ENCODE measurements around the gene MYL12A. TPM values are rescaled to one million over a fixed set of nuclear protein-coding genes. Genes with fewer than 3 reads are reported as not detected.

MYL12A gene
- total RNA-seq, 2 experiments from 2014 or later: 1,118 to 1,119 TPM

DNA sequence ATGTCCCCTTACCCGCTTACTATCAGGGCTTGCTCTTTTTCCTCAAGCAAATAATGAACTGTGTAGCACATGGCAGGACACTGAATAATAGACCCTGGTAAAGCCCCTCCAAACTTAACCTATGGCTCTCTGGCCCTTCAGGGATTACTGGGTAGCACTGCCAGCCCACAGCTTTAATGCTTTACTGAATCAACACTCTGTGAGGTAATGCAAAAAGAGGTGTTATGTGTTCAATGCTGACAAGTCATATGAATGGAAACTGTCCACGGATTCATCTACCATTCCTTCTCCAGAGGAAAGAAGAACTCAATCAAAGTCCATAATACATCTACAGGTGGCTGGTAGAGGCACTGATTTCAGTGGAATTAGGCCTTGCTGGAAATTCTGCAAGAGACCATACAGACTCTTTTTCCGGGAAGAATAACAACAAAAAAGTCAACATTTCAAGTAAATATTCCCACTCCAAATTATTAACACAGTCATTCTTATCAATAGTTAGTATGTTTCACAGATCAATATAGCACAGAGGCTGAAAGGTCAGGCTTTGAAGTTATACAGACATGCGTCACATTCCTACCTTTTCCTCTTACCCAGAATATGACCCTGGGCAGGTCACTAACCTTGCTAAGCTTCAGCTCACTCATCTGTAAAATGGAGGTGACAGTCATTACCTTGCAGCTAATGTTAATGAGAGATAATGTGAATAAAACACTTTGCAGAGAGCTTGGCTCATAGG is 14.0 kb upstream of the MYL12A start:
- Mint-ChIP-seq H3K9me3 (no peaks in the 10 kb centered on the region), H3K27ac (no peak overlapping the region)
- POLR2A ChIA-PET: interaction anchor here (0.6 kb wide), 1 partner anchor 10 kb away, joined by 3 read pairs; no protein-coding TSS in a partner anchor

GRCh38 chr18:3234457-3234856 is 13.1 kb upstream of the MYL12A start:
- Mint-ChIP-seq H3K36me3 (ENCODE audit: low read depth) (peaks cover 2% of the 10 kb centered on the region), H3K27ac (no peak overlapping the region), H3K9me3 (no peaks in the 10 kb centered on the region), H3K4me3 (no peak overlapping the region), H3K4me1 (no peaks in the 10 kb centered on the region), H3K27me3 (no peaks in the 10 kb centered on the region)
- no peak for DNase-seq
- POLR2A ChIA-PET: interaction anchor here (0.6 kb wide), 1 partner anchor 9 kb away, joined by 3 read pairs; no protein-coding TSS in a partner anchor
- CTCF ChIA-PET: interaction anchor here (0.9 to 2.2 kb wide), 2 partner anchors 11 to 83 kb away, joined by 3 to 10 read pairs; no protein-coding TSS in a partner anchor

More for the DNA sequence above, 14.0 kb upstream of the MYL12A start:
- Mint-ChIP-seq H3K27me3 (no peaks in the 10 kb centered on the region), H3K4me1 (no peaks in the 10 kb centered on the region), H3K4me3 (no peak overlapping the region), H3K36me3 (ENCODE audit: low read depth) (no peaks in the 10 kb centered on the region)
- DNase-seq: no peak
- CTCF ChIA-PET: interaction anchor here (0.9 to 2.2 kb wide), 2 partner anchors 12 to 82 kb away, joined by 3 to 10 read pairs; no protein-coding TSS in a partner anchor

- no peaks in the 10 kb centered on the region for H3K27me3 Mint-ChIP-seq
- peaks cover 5% of the 10 kb centered on the region for H3K9me3 Mint-ChIP-seq
- no peak overlapping the region for H3K4me3 Mint-ChIP-seq
- POLR2A ChIA-PET: no interaction called here
- no peak for DNase-seq
- CTCF ChIA-PET: interaction anchor here (2.2 kb wide), 1 partner anchor 10 kb away, joined by 10 read pairs; no protein-coding TSS in a partner anchor
- H3K36me3 Mint-ChIP-seq (ENCODE audit: low read depth): peaks cover 8% of the 10 kb centered on the region
- no peaks in the 10 kb centered on the region for H3K4me1 Mint-ChIP-seq
- H3K27ac Mint-ChIP-seq: no peak overlapping the region
These were observed 11.8 kb upstream of the MYL12A start for GRCh38 chr18:3235846-3236245.

GRCh38 chr18:3236470-3236869 is 11.1 kb upstream of the MYL12A start:
- no peak overlapping the region for H3K27ac Mint-ChIP-seq
- ChIA-PET CTCF (no interaction called here), POLR2A (interaction anchor here (0.6 kb wide), 1 partner anchor 12 kb away, joined by 3 read pairs; no protein-coding TSS in a partner anchor)
- peaks cover 13% of the 10 kb centered on the region for H3K36me3 Mint-ChIP-seq (ENCODE audit: low read depth)
- H3K27me3 Mint-ChIP-seq: no peaks in the 10 kb centered on the region
- DNase-seq: no peak
- peaks cover 10% of the 10 kb centered on the region for H3K9me3 Mint-ChIP-seq
- H3K4me1 Mint-ChIP-seq: no peaks in the 10 kb centered on the region
- H3K4me3 Mint-ChIP-seq: no peak overlapping the region

DNA sequence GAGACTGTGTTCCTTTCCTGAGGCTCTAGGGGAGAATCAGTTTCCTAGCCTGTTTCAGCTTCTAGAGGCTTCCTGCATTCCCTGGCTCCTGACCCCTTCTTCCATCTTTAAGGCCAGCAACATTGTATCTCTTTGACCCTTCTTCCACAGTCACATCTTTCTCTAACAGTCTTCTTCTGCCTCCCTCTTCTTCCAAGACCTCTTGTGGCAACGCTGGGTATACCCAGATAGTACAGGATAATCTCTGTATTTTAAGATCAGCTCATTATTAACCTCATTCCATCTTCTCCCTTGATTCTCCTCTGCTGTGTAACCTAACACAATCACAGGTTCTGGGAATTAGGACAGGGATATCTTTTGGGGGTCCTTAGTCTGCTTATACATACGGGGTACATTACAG is 8.9 kb upstream of the MYL12A start:
- H3K27me3 Mint-ChIP-seq: no peaks in the 10 kb centered on the region
- H3K36me3 Mint-ChIP-seq (ENCODE audit: low read depth): peaks cover 22% of the 10 kb centered on the region
- ChIA-PET POLR2A (interaction anchor here (2.0 kb wide), 1 partner anchor 10 kb away, joined by 13 read pairs; the partner anchor contains the start of gene MYL12A), CTCF (no interaction called here)
- H3K27ac Mint-ChIP-seq: no peak overlapping the region
- H3K4me3 Mint-ChIP-seq: no peak overlapping the region
- DNase-seq: no peak
- H3K9me3 Mint-ChIP-seq: peaks cover 19% of the 10 kb centered on the region
- peaks cover 5% of the 10 kb centered on the region for H3K4me1 Mint-ChIP-seq

- POLR2A ChIA-PET: interaction anchor here (0.8 to 8.7 kb wide), 8 partner anchors 15 to 286 kb away, joined by 3 to 292 read pairs (median 22); partner anchors contain the start of genes MYL12B and MYOM1
- H3K36me3 Mint-ChIP-seq (ENCODE audit: low read depth): peaks cover 50% of the 10 kb centered on the region
- H3K9me3 Mint-ChIP-seq: peaks cover 19% of the 10 kb centered on the region
- CTCF ChIA-PET: interaction anchor here (0.7 to 6.5 kb wide), 21 partner anchors 11 to 312 kb away, joined by 3 to 56 read pairs (median 8); partner anchors contain the start of gene MYOM1
- peaks cover 23% of the 10 kb centered on the region for H3K4me1 Mint-ChIP-seq
- H3K4me3 Mint-ChIP-seq: peak overlapping the region; percentile 99
- H3K27ac Mint-ChIP-seq: no peak overlapping the region
- DNase-seq: no peak
- H3K27me3 Mint-ChIP-seq: no peaks in the 10 kb centered on the region
These were observed 2.4 kb upstream of the MYL12A start for GRCh38 chr18:3245185-3245564.

- Mint-ChIP-seq H3K9me3 (peaks cover 12% of the 10 kb centered on the region), H3K36me3 (ENCODE audit: low read depth) (peaks cover 49% of the 10 kb centered on the region), H3K4me3 (peak overlapping the region; percentile 99), H3K4me1 (peaks cover 29% of the 10 kb centered on the region), H3K27me3 (no peaks in the 10 kb centered on the region), H3K27ac (peak overlapping the region; percentile 100)
- POLR2A ChIA-PET: interaction anchor here (0.7 to 8.7 kb wide), 25 partner anchors 10 to 590 kb away, joined by 3 to 292 read pairs (median 14); partner anchors contain the start of genes LPIN2, MYL12B, MYOM1 and SMCHD1
- peak; percentile 85 for DNase-seq
- CTCF ChIA-PET: interaction anchor here (0.5 to 6.5 kb wide), 36 partner anchors 12 to 420 kb away, joined by 3 to 56 read pairs (median 5); partner anchors contain the start of genes MYL12B and MYOM1
These were observed 1.6 kb upstream of the MYL12A start for GRCh38 chr18:3245853-3246634.

DNA sequence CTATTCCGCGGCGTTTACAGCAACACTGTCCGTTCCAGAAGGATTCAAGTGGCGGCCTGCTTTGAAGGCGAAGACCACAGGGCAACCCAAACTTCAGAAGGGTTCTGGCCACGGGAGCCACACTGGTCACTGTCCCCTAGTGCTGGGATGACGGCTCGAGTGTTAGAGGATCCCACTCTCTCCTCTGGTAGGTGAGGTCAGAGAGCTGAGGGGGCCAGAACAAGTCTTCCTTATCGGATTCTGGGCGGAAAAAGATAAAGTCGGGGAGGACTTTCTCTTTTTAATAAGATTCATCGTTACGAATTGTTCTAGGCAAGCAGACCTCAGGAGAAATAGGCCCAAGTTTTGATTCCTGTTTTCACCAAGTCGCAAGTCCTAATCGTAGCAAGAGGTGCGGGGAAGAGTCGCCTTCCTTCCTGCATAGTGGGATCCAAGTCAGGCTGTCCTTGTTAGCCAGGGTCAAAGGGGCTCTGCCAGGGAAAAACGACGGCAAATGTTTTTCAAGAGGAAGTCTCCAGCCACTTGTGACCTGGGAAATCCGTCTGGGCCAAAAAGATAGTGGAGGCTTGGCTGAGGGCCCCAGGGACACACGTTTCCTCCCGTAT is 864 bp upstream of the MYL12A start:
- H3K4me1 Mint-ChIP-seq: peaks cover 35% of the 10 kb centered on the region
- ChIA-PET CTCF (interaction anchor here (0.5 to 6.5 kb wide), 31 partner anchors 12 to 419 kb away, joined by 3 to 56 read pairs (median 5); partner anchors contain the start of gene MYL12B), POLR2A (interaction anchor here (0.6 to 8.7 kb wide), 36 partner anchors 8 to 675 kb away, joined by 3 to 292 read pairs (median 8); partner anchors contain the start of genes METTL4, MYL12B, NDC80 and SMCHD1)
- DNase-seq: peak; percentile 34
- H3K27ac Mint-ChIP-seq: peak overlapping the region; percentile 100
- H3K4me3 Mint-ChIP-seq: peak overlapping the region; percentile 99
- H3K36me3 Mint-ChIP-seq (ENCODE audit: low read depth): peaks cover 49% of the 10 kb centered on the region
- H3K9me3 Mint-ChIP-seq: peaks cover 7% of the 10 kb centered on the region
- no peaks in the 10 kb centered on the region for H3K27me3 Mint-ChIP-seq

DNA sequence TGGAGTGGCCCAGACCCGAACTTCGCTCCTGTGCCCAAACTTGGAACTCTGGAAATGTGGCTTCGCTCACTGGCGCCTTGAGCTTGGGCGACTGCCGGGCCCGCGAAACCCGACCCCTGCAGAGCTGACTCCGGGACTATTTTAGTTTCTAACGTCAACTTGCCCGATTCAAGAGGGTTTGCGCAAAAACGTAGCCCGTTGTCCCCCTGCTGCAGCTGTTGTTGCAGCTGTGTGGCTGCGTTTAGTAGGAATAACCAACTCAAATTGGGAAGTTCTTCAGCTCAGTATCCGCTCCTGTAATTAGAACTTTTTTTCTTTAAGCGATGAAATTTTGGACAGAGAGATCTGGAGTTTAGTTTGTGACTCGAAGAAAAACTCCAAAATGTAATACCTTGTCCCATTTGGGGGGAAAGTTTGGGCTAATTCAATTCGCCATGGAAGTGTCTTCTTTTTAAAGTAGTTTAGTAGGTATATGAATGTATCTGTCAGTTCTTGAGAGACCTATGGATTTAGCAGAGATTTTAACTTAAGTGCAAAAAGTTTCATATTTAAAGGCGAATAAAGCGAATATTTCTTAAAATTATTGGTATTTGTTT is 559 bp downstream of the MYL12A start:
- DNase-seq: no peak
- Mint-ChIP-seq H3K36me3 (ENCODE audit: low read depth) (peaks cover 54% of the 10 kb centered on the region), H3K27me3 (no peaks in the 10 kb centered on the region), H3K4me1 (peaks cover 46% of the 10 kb centered on the region), H3K9me3 (no peaks in the 10 kb centered on the region), H3K27ac (peak overlapping the region; percentile 100), H3K4me3 (peak overlapping the region; percentile 99)
- CTCF ChIA-PET: interaction anchor here (0.6 to 6.5 kb wide), 10 partner anchors 13 to 348 kb away, joined by 3 to 56 read pairs (median 12); partner anchors contain the start of gene MYL12B
- POLR2A ChIA-PET: interaction anchor here (0.6 to 8.7 kb wide), 51 partner anchors 8 to 677 kb away, joined by 3 to 292 read pairs (median 5); partner anchors contain the start of genes LPIN2, METTL4, MYL12B and NDC80

- Mint-ChIP-seq H3K4me3 (peak overlapping the region; percentile 99), H3K4me1 (peaks cover 49% of the 10 kb centered on the region), H3K36me3 (ENCODE audit: low read depth) (peaks cover 60% of the 10 kb centered on the region), H3K27ac (peak overlapping the region; percentile 100), H3K9me3 (no peaks in the 10 kb centered on the region), H3K27me3 (no peaks in the 10 kb centered on the region)
- ChIA-PET POLR2A (interaction anchor here (0.6 to 8.7 kb wide), 38 partner anchors 7 to 593 kb away, joined by 3 to 292 read pairs (median 8); partner anchors contain the start of genes MYL12B, SMCHD1 and TGIF1), CTCF (interaction anchor here (0.6 to 6.5 kb wide), 10 partner anchors 12 to 347 kb away, joined by 3 to 56 read pairs (median 9); partner anchors contain the start of gene MYL12B)
- DNase-seq: peak; percentile 57
These were observed 1.2 kb downstream of the MYL12A start for GRCh38 chr18:3248658-3249359.

Data from activated CD4-positive, alpha-beta memory T cell treated with anti-CD3 and anti-CD28 coated beads, Interleukin-2, amount 10 ng/mL, durations not matched to agents 7 days and 5 days (primary cell).